A673 (cell line): Measurements from ENCODE around the gene FCGR2B.
"Not testable (repeated sequence)": the region's sequence is repeated elsewhere in the genome, so short reads cannot be mapped to it uniquely, and the experiment has no call there.

Experiments
- CTCF ChIP-seq: fragments of 300-800, 200-600 bp; sonication (generic); conservative IDR thresholded peaks from 2 replicates; pipeline ENCODE4 v1.5.1; 2017; ENCODE audit warnings: low read depth, mild to moderate bottlenecking, antibody characterized with exemption, low read length, moderate library complexity, mixed read lengths
- EZH2 ChIP-seq: fragments of 200-600 bp; sonication (generic); IDR thresholded peaks from 2 replicates; pipeline ENCODE4 v1.6.1; 2017; ENCODE audit warnings: borderline replicate concordance, low read depth, mild to moderate bottlenecking, mixed read lengths, antibody characterized with exemption, low read length; ENCODE audit not compliant: poor library complexity, severe bottlenecking

GRCh38 chr1:161636976-161637375 lies 26.0 kb upstream of the FCGR2B start:
- TF ChIP-seq CTCF, EZH2: not testable (repeated sequence)
